Left hindlimb (tissue), 1 donor: ENCODE results near the gene CFAP57.

Experiments used
- DNase-seq: peaks from one replicate; pipeline ENCODE4 v3.0.0-alpha.2; 2018

Gene CFAP57

GRCh38 chr1:43229826-43230780 lies 58.0 kb downstream of the CFAP57 start:
- DNase-seq = no peak

DNA sequence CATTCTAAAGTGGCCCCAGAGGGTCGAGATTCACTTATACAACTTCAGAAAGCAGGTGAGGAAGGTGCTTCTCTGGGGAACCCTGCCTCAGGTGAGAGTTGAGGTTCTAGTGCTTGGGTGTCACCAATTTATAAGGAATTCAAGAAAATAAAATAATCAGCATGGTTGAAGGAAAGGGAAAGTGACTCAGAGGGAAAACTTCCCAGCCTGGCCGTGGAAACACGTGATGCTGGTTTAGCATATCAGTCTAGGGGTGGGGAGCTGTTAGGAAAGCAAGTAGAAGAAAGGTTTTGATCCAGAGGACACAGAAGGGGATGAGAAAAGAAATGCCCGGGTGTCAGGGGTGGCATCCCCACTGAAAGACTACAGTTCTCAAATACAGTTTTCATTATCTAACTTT lies 59.9 kb downstream of the CFAP57 start:
- DNase-seq = no peak

DNA sequence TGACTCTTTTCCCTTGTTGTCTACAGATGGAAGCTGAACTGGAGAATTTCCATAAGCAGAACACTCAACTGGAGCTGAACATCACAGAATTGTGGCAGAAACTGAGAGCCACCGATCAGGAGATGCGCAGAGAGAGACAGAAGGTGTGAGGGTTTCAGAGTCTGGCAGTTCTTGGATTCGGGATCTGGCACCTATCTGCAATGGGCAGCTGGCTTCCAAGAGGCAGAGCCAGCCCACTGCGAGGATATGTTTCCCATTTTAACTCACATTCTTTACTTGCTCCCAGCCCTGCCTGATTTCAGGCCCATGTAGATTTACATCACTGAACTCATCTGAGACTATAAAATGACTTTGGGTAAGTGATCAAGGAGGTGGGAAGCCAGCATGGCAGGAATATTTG lies 60.4 kb downstream of the CFAP57 start:
- no peak for DNase-seq

DNA sequence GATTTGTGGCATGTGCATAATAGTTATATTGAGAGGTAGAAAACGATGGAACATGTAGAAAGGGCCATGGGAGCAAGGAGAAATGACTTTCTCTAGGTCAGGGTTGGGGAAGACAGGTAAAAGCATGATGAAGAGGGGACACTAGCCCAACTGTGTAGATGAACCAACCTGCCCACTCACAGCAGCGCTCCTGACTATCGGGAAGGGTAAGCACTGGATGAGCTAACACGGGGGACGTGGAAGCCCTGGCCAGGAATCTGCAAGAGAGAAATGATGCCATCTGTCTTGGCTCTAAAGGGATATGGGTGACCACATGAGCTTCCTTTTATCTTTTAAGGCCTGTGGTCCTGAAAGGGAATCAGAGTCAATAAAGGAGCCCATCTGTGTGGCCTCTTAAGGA lies 61.5 kb downstream of the CFAP57 start:
- no peak for DNase-seq

- no peak for DNase-seq
Measured at GRCh38 chr1:43234267-43234666, 62.1 kb downstream of the CFAP57 start.

DNA sequence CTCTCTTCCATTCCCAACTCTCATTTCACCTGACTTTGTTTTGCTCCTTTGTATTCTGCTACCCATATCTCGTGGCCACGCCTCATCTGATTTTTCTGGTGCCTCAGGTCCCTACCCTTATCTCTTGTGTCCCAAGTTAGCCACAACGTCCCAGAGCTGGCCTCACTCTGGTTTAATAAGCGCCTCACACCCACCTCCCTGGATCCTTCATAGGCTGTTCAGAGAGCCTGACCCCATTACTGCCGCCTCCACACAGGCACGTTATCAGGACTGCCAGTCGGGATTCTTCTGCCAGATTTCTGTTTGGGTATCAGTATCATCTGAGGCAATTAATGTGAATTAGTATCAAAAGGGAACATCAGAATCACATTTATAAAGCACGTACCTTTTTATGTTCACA lies 62.9 kb downstream of the CFAP57 start:
- DNase-seq = no peak

DNA sequence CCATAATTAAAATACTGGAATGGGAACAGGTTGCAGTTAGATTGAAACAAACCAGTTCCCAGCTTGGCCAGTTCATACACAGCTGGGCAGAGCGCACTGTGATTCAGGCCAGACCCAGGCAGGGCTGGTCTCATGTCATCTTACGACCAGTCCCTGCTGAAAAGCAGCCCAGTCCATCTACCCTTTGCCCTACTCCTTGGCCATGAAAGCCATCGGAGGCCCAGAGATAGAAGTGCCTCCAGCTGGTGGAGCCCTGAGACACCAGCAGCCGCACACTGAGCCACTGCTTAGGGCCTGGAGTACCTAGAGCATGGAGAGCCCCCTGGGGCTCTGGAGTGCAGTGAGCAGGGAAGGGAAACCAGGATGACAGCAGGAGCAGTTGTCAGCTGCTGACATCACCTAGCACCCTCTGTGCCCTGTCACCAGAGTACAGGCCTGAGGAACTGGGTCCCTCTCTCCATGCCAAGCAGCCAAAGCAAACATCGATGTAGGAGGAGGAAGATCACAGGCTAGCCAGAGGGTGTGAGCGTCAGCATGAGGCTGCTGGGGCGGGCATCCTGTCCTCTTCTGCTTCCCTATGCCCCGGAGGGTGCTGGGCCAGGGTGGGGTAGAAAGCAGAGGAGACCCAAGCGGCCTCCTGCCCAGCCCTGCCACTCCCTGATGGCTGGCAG lies 63.5 kb downstream of the CFAP57 start:
- DNase-seq = no peak

DNA sequence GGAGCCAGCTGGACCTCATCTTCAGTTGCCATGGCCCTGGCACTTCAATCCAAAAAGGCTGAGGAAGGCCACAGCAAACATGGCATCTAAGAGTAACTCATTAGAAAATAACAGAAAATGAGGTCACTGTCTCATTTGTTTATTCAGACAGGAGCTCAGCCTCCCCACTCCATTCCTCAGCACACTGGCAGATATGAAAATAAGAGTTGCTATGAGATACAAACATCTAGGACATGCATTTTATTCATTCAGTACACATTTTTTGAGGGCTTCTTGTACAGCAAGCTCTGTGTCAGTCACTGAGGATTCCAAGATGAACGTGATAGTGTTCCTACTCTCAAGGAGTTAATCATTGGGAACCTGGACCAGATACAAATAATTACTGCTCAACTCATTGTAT lies 65.0 kb downstream of the CFAP57 start:
- DNase-seq = no peak

DNA sequence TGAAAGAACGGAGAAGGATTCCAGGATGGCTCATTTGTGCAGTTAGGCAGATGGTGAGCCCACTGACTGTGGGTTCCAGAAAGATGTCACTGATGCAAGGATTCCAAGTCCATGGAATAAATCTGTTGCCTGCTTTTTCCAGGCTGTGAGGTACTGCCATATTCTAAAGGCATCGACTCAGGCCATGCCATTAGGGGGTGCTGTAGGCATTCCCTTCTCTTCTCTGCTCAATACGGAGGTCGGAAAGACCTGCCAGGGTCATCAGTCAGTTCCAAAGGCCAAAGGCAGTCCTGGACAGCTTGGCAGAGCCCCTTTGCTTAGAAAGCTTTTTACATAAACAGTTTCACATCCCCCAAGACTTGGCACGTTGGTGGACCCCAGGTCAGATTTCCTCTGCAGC lies 66.0 kb downstream of the CFAP57 start:
- DNase-seq = no peak

- no peak for DNase-seq
Measured at GRCh38 chr1:43238991-43239469, 66.9 kb downstream of the CFAP57 start.

- no peak for DNase-seq
Measured at GRCh38 chr1:43239484-43239883, 67.4 kb downstream of the CFAP57 start.

DNA sequence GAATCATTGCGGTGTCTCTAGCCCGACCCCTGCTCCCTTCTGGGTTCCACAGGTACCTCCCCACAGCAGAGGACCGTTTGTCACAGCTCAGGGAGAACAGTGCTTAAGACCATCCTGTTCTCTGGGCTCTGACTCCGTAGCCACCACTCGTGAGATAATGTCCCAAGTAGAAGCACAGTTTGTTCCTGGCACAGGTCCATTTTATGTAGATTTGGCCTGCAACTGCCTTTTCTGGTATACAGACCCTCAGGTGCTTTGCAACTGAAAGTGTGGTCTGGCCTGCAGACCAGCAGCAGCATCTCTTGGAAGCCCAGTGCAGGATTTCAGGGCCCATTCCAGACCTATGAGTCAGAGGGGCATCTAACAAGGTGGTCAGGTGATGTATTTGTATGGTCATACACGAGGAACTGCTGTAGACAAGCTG lies 69.3 kb downstream of the CFAP57 start:
- DNase-seq = no peak

GRCh38 chr1:43243299-43243698 lies 71.2 kb downstream of the CFAP57 start:
- no peak for DNase-seq

DNA sequence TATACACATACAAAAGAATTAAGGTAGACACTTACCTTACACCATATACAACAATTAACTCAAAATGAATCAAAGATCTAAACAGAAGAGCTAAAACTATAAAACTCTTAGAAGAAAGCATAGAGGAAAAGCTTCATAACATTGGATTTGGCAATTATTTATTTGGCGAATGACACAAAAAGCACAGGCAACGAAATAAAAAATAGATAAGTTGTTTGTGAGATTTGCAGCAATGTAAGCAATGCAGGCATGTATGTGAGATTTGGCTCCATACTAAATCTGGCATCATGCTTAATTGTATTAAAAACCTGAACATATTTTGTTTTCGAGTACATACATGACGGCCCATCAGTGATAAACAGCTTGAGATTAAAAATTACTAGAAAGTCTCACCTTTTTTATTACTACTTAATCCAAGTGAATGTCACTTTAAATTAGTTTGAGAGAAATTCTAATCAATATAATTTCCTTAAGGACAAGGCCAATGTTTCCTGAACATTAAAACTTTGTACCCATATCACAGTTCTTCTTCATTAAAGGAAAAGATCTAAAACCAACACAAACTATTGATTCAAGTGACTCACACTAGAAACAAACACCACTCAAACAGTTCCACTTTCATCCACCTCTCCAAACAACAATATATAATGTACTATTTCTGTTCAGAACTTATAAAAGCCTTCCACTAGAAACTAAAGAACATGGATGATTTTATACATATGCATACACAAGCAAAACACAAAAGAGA lies 74.5 kb downstream of the CFAP57 start:
- DNase-seq = no peak

DNA sequence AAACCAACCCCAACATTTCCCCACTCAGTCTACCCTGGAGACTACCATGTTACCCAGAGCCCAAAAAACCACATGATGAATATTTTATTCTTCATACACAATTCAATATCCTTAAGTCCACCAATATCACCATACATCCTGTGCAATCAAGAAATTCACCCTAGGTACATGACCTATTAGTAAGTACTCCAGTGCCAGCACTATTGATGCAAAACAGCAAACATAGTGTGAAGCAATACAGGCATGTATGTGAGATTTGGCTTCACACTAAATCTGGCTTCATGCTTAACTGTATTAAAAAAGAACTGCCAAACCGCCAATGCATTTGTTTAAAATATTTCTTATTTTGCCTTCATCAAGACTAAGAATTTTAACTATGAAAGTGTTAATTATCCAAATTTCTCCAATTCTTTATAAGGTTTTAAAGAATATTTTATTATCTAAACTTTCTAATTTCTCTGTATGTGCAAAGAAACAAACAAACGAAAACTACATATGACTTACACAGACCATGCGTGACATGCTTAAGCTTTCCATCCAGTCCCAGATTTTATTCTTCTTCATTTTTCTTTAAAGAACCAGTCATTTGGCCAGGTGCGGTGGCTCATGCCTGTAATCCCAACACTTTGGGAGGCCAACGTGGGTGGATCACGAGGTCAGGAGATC lies 75.3 kb downstream of the CFAP57 start:
- DNase-seq = no peak

- no peak for DNase-seq
Measured at GRCh38 chr1:43250351-43250761, 78.2 kb downstream of the CFAP57 start.

GRCh38 chr1:43251024-43251423 lies 78.9 kb downstream of the CFAP57 start:
- no peak for DNase-seq

GRCh38 chr1:43252225-43252624 lies 80.1 kb downstream of the CFAP57 start:
- no peak for DNase-seq

DNA sequence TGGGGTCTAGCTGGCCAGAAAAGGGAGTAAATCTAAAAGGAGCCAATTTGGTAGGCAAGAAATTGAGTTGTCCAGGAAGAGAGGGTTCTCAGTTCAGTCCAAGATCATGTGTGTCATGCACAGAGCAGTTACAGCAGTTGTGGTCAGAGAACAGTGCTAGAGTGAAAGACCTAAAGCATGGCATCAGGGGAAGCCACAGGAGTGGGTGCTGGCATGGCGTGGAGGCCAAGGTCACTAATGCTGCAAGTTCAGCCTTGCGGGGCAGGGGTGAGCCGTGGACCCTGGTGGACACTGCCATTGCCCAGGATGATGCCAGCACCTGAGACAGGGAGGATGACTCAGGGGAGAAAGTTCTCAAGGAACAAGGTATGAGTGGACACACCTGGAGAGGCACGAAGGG lies 81.0 kb downstream of the CFAP57 start:
- no peak for DNase-seq

- no peak for DNase-seq
Measured at GRCh38 chr1:43253876-43254275, 81.7 kb downstream of the CFAP57 start.

DNA sequence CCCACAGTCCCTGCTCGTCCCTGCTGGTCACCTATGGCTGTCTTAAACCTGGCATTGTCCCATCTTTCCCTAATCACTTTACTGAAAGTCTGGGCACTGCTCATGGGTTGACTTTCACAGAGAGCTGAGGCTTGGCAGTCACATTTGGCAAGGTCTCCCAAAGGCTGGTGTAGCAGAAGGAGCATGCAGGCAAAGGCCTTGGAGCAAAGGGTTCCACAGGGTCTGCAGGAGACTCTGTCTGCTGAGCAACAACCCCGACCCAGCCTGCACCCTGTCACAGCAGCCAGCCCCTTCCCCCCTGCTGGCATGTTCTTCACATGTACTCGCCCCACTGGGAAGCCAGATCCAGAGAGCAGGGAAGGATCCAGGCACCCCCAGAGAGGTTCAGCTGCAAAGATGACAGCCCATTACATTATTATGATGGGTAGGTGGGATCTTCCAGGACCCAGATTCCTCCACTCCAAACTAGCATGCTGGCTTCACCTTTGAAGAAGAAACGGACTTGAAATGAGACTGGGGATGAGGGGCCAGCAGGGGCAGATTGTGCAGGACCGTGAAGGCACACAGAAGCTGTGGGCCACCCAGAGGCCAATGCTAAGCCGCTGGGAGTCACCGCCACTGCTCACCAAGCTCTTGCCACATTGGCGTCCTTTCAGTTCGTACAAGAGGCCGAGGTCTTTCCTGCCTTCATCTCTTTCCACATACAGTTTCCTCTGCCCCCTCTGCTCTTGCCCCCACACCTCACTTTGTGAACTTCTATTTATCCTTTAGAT lies 83.5 kb downstream of the CFAP57 start:
- no peak for DNase-seq
